ENCODE measurements around the gene NTNG2. TPM values are rescaled to one million over a fixed set of nuclear protein-coding genes. Genes with fewer than 3 reads are reported as not detected.

Gene NTNG2
- total RNA-seq, 1 donor from 2014 or later: 2.2 TPM

GRCh38 chr9:132171702-132172101 lies 9.8 kb downstream of the NTNG2 start:
- DNase-seq (ENCODE audit: low spot score): no peak

GRCh38 chr9:132172185-132172584 lies 10.3 kb downstream of the NTNG2 start:
- no peak for DNase-seq (ENCODE audit: low spot score)

- no peak for DNase-seq (ENCODE audit: low spot score)
These were observed 13.6 kb downstream of the NTNG2 start for GRCh38 chr9:132175431-132175830.

- no peak for DNase-seq (ENCODE audit: low spot score)
These were observed 14.5 kb downstream of the NTNG2 start for GRCh38 chr9:132176338-132176737.

- DNase-seq (ENCODE audit: low spot score): no peak
These were observed 20.0 kb downstream of the NTNG2 start for GRCh38 chr9:132181796-132182313.

GRCh38 chr9:132182314-132183091 lies 20.6 kb downstream of the NTNG2 start:
- DNase-seq (ENCODE audit: low spot score): no peak

GRCh38 chr9:132183134-132183533 lies 21.3 kb downstream of the NTNG2 start:
- no peak for DNase-seq (ENCODE audit: low spot score)

GRCh38 chr9:132183715-132184114 lies 21.9 kb downstream of the NTNG2 start:
- DNase-seq (ENCODE audit: low spot score): no peak

- no peak for DNase-seq (ENCODE audit: low spot score)
These were observed 22.3 kb downstream of the NTNG2 start for GRCh38 chr9:132184124-132184523.

- DNase-seq (ENCODE audit: low spot score): no peak
These were observed 23.5 kb downstream of the NTNG2 start for GRCh38 chr9:132185073-132186009.

GRCh38 chr9:132187121-132187620 lies 25.3 kb downstream of the NTNG2 start:
- no peak for DNase-seq (ENCODE audit: low spot score)

GRCh38 chr9:132190966-132191365 lies 29.1 kb downstream of the NTNG2 start:
- no peak for DNase-seq (ENCODE audit: low spot score)

- DNase-seq (ENCODE audit: low spot score): no peak
These were observed 30.9 kb downstream of the NTNG2 start for GRCh38 chr9:132192728-132193127.

- DNase-seq (ENCODE audit: low spot score): no peak
These were observed 31.6 kb downstream of the NTNG2 start for GRCh38 chr9:132193227-132194124.

GRCh38 chr9:132194508-132194907 lies 32.6 kb downstream of the NTNG2 start:
- no peak for DNase-seq (ENCODE audit: low spot score)

- DNase-seq (ENCODE audit: low spot score): no peak
These were observed 35.5 kb downstream of the NTNG2 start for GRCh38 chr9:132197315-132197714.

- DNase-seq (ENCODE audit: low spot score): no peak
These were observed 36.1 kb downstream of the NTNG2 start for GRCh38 chr9:132197856-132198550.

GRCh38 chr9:132199056-132199455 lies 37.2 kb downstream of the NTNG2 start:
- no peak for DNase-seq (ENCODE audit: low spot score)

- DNase-seq (ENCODE audit: low spot score): no peak
These were observed 38.8 kb downstream of the NTNG2 start for GRCh38 chr9:132200706-132201105.

GRCh38 chr9:132201139-132201538 lies 39.3 kb downstream of the NTNG2 start:
- no peak for DNase-seq (ENCODE audit: low spot score)

Data from ureter (tissue), 1 donor.